Transverse colon (tissue), 4 donors: Measurements from ENCODE around the gene MMP26. TPM values are rescaled to one million over a fixed set of nuclear protein-coding genes. Genes with fewer than 3 reads are reported as not detected.
"Not testable (repeated sequence)": the region's sequence is repeated elsewhere in the genome, so short reads cannot be mapped to it uniquely, and the experiment has no call there.

Experiments
- DNase-seq: peaks from one replicate; pipeline ENCODE4 v3.0.0-alpha.2; 2019
- H3K27ac ChIP-seq, 4 donors: fragments of 200-600 bp; sonication (generic); 2 replicates each; pipeline ENCODE4 v1.5.1; 2016 to 2018; ENCODE audit warnings: inconsistent platforms in 4 of 4
- H3K27me3 ChIP-seq: fragments of 200-600 bp; sonication (generic); 2 replicates; pipeline ENCODE4 v1.5.1; 2017; ENCODE audit warnings: inconsistent platforms
- H3K36me3 ChIP-seq, 4 donors: fragments of 200-600 bp; sonication (generic); 2 replicates each; pipeline ENCODE4 v1.5.1; 2017 to 2019; ENCODE audit warnings: inconsistent platforms in 4 of 4
- H3K4me1 ChIP-seq, 4 donors: fragments of 200-600 bp; sonication (generic); 2 replicates each; pipeline ENCODE4 v1.5.1; 2017 to 2020; ENCODE audit warnings: inconsistent platforms in 4 of 4
- H3K4me3 ChIP-seq, 4 donors: fragments of 200-600 bp; sonication (generic); 1 replicate in 1 of 4; 2 replicates in 3 of 4; pipeline versions ENCODE4 v1.5.1 to v1.6.1; 2017 to 2019; ENCODE audit warnings: inconsistent platforms in 4 of 4
- H3K9me3 ChIP-seq, 2 donors: fragments of 200-600 bp; sonication (generic); 2 replicates each; pipeline ENCODE4 v1.5.1; 2017 to 2019; ENCODE audit warnings: inconsistent platforms in 2 of 2
- CTCF ChIP-seq, 5 experiments: fragments of 200-600 bp in 3 of 5; fragments of 450-650 bp in 2 of 5; sonication (generic) in 3 of 5; IDR thresholded peaks; 1 replicate in 2 of 5; 2 replicates in 3 of 5; pipeline ENCODE4 v1.5.1; 2016 to 2017; ENCODE audit warnings: antibody characterized with exemption in 5 of 5, inconsistent platforms in 3 of 5, mild to moderate bottlenecking in 2 of 5, moderate library complexity in 1 of 5
- EP300 ChIP-seq: sonication (generic); formaldehyde crosslinking; IDR thresholded peaks from one replicate; pipeline ENCODE4 v1.6.1; 2017; ENCODE audit warnings: antibody characterized with exemption, low read depth
- POLR2A ChIP-seq: fragments of 450-650 bp; IDR thresholded peaks from one replicate; pipeline ENCODE4 v1.6.1; 2016; ENCODE audit warnings: antibody characterized with exemption, mild to moderate bottlenecking, moderate library complexity
- POLR2AphosphoS5 ChIP-seq, 3 donors: sonication (generic); formaldehyde crosslinking; IDR thresholded peaks; one replicate each; pipeline ENCODE4 v1.6.1; 2016; ENCODE audit warnings: antibody characterized with exemption in 3 of 3
- WGBS, 2 donors: methylation state at CpG; one replicate each; pipeline ENCODE4 v1.1.5; 2018; ENCODE audit warnings: low coverage in 1 of 2; 5-methylcytosine and 5-hydroxymethylcytosine counted together
- in situ Hi-C, 4 donors: fragments of 200-750 bp; cut with MboI; loops; one replicate each; pipeline versions ENCODE4 v1.15.0 to v1.15.1; 2017; ENCODE audit warnings: low sequenced_read_pairs in 3 of 4, low pct_ligation_motif_present in 1 of 4, low pct_unique_long_range_greater_than_20kb in 1 of 4
- intact Hi-C: fragments of 100-400 bp; cut with DNase I; formaldehyde crosslinking; loops from one replicate; pipeline ENCODE4 v1.15.1; 2023; ENCODE audit warnings: low total_unique reads
- total RNA-seq, 4 donors: library from RNA; depleted of rRNA; stranded (reverse); fragments of >200 nt; gene quantifications; one replicate each; pipeline ENCODE4 v1.1.0, GENCODE V29; 2016

Gene MMP26
- total RNA-seq, 4 donors from 2014 or later = not detected

GRCh38 chr11:4700436-4700820 lies 4.2 kb upstream of the MMP26 start:
- no peak for TF ChIP-seq POLR2A
- TF ChIP-seq POLR2AphosphoS5 (IDR thresholded peaks at IDR 0.05) = no peak
- TF ChIP-seq CTCF (IDR thresholded peaks at IDR 0.05) = no peak
- no peak for TF ChIP-seq EP300
- H3K9me3 ChIP-seq = no peaks in the 10 kb centered on the region
- WGBS, 2 donors = 84% methylated on average over 1 of the region's 1 CpG; no CpG with 5 or more reads in 1 of the 2 donors
- no peaks in the 10 kb centered on the region for H3K27me3 ChIP-seq
- H3K4me1 ChIP-seq = peaks cover 0 to 7% (median 0%) of the 10 kb centered on the region in 4 donors
- no peak for DNase-seq
- no peak overlapping the region for H3K27ac ChIP-seq
- in situ Hi-C loops (no loop called here), intact Hi-C loops (no loop called here)
- H3K4me3 ChIP-seq = no peak overlapping the region
- no peaks in the 10 kb centered on the region for H3K36me3 ChIP-seq

GRCh38 chr11:4704790-4705334 lies 278 bp downstream of the MMP26 start:
- in situ Hi-C loops = no loop called here
- intact Hi-C loops = no loop called here
- H3K27ac ChIP-seq = peak overlapping the region in 1 of 4 donors; percentile 42
- H3K36me3 ChIP-seq = no peaks in the 10 kb centered on the region
- peaks cover 0 to 7% (median 0%) of the 10 kb centered on the region in 4 donors for H3K4me1 ChIP-seq
- no peaks in the 10 kb centered on the region for H3K9me3 ChIP-seq
- H3K4me3 ChIP-seq = no peak overlapping the region
- 84 to 87% methylated on average over 8 of the region's 8 CpGs for WGBS, 2 donors
- TF ChIP-seq POLR2AphosphoS5 (IDR thresholded peaks at IDR 0.05) = no peak
- TF ChIP-seq POLR2A = no peak
- TF ChIP-seq EP300 = no peak
- TF ChIP-seq CTCF (IDR thresholded peaks at IDR 0.05) = no peak
- DNase-seq = no peak
- no peaks in the 10 kb centered on the region for H3K27me3 ChIP-seq

- intact Hi-C loops (no loop called here), in situ Hi-C loops (no loop called here)
- TF ChIP-seq POLR2AphosphoS5 (IDR thresholded peaks at IDR 0.05) (peak in 1 of 3 donors; percentile 46), CTCF (IDR thresholded peaks at IDR 0.05) (no peak), EP300 (no peak)
- Histone ChIP-seq H3K9me3 (no peaks in the 10 kb centered on the region), H3K27me3 (no peaks in the 10 kb centered on the region), H3K27ac (no peak overlapping the region), H3K4me3 (no peak overlapping the region), H3K4me1 (no peaks in the 10 kb centered on the region), H3K36me3 (no peaks in the 10 kb centered on the region)
- WGBS, 2 donors = 17 to 27% methylated on average over 1 of the region's 1 CpG
- DNase-seq = no peak
These were observed 8.7 kb downstream of the MMP26 start for GRCh38 chr11:4713241-4713640.

- no peak for DNase-seq
- Histone ChIP-seq H3K27me3 (no peaks in the 10 kb centered on the region), H3K27ac (no peak overlapping the region), H3K4me3 (no peak overlapping the region), H3K36me3 (no peaks in the 10 kb centered on the region), H3K4me1 (no peaks in the 10 kb centered on the region), H3K9me3 (no peaks in the 10 kb centered on the region)
- intact Hi-C loops = no loop called here
- in situ Hi-C loops = no loop called here
- no peak for TF ChIP-seq POLR2AphosphoS5 (IDR thresholded peaks at IDR 0.05)
- TF ChIP-seq EP300 = no peak
- TF ChIP-seq POLR2A = no peak
- no peak for TF ChIP-seq CTCF (IDR thresholded peaks at IDR 0.05)
- WGBS, 2 donors = 58 to 61% methylated on average over 3 to 5 of the region's 5 CpGs
These were observed 9.7 kb downstream of the MMP26 start for GRCh38 chr11:4714300-4714699.

GRCh38 chr11:4722616-4723534 lies 18.3 kb downstream of the MMP26 start:
- H3K27ac ChIP-seq, H3K27me3 ChIP-seq, H3K4me3 ChIP-seq, intact Hi-C loops, H3K36me3 ChIP-seq, H3K9me3 ChIP-seq, in situ Hi-C loops, DNase-seq, H3K4me1 ChIP-seq: not testable (repeated sequence)
- WGBS, 2 donors = 83 to 91% methylated on average over 1 to 32 of the region's 33 CpGs
